ENCODE results near the gene LIPK.

GRCh38 chr10:88793712-88794299 lies 87.8 kb downstream of the LIPK start:
- no peak for TF ChIP-seq EZH2 (IDR thresholded peaks at IDR 0.05; ENCODE audit: borderline replicate concordance)
- TF ChIP-seq, protein P1, sequence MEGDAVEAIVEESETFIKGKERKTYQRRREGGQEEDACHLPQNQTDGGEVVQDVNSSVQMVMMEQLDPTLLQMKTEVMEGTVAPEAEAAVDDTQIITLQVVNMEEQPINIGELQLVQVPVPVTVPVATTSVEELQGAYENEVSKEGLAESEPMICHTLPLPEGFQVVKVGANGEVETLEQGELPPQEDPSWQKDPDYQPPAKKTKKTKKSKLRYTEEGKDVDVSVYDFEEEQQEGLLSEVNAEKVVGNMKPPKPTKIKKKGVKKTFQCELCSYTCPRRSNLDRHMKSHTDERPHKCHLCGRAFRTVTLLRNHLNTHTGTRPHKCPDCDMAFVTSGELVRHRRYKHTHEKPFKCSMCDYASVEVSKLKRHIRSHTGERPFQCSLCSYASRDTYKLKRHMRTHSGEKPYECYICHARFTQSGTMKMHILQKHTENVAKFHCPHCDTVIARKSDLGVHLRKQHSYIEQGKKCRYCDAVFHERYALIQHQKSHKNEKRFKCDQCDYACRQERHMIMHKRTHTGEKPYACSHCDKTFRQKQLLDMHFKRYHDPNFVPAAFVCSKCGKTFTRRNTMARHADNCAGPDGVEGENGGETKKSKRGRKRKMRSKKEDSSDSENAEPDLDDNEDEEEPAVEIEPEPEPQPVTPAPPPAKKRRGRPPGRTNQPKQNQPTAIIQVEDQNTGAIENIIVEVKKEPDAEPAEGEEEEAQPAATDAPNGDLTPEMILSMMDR (IDR thresholded peaks at IDR 0.05; ENCODE audit: poor library complexity) = no peak
- TF ChIP-seq EZH2phosphoT487 (IDR thresholded peaks at IDR 0.05; ENCODE audit: low read depth, severe bottlenecking, unreplicated experiment) = no peak
